ENCODE data around the gene ABHD17C. TPM values are rescaled to one million over a fixed set of nuclear protein-coding genes. Genes with fewer than 3 reads are reported as not detected.

ABHD17C gene
- total RNA-seq, 1 experiment from 2014 or later, result 11.9 TPM

- H3K36me3 Mint-ChIP-seq (ENCODE audit: insufficient read depth, unreplicated experiment), result no peaks in the 10 kb centered on the region
- no peak overlapping the region for H3K27ac Mint-ChIP-seq (ENCODE audit: low read depth, unreplicated experiment)
- H3K4me1 Mint-ChIP-seq (ENCODE audit: insufficient read depth, unreplicated experiment), result peaks cover 9% of the 10 kb centered on the region
- no TSS peak for BruUV-seq (replicated peaks)
- TF ChIP-seq, protein P1, sequence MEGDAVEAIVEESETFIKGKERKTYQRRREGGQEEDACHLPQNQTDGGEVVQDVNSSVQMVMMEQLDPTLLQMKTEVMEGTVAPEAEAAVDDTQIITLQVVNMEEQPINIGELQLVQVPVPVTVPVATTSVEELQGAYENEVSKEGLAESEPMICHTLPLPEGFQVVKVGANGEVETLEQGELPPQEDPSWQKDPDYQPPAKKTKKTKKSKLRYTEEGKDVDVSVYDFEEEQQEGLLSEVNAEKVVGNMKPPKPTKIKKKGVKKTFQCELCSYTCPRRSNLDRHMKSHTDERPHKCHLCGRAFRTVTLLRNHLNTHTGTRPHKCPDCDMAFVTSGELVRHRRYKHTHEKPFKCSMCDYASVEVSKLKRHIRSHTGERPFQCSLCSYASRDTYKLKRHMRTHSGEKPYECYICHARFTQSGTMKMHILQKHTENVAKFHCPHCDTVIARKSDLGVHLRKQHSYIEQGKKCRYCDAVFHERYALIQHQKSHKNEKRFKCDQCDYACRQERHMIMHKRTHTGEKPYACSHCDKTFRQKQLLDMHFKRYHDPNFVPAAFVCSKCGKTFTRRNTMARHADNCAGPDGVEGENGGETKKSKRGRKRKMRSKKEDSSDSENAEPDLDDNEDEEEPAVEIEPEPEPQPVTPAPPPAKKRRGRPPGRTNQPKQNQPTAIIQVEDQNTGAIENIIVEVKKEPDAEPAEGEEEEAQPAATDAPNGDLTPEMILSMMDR (IDR thresholded peaks at IDR 0.05; ENCODE audit: unreplicated experiment), result no peak
- H3K4me3 Mint-ChIP-seq (ENCODE audit: unreplicated experiment), result no peak overlapping the region
- no peaks in the 10 kb centered on the region for H3K9me3 Mint-ChIP-seq (ENCODE audit: unreplicated experiment)
- DNase-seq (ENCODE audit: unreplicated experiment), result no peak
- ChIA-PET POLR2A (interaction anchor here (0.8 kb wide), 1 partner anchor 11 kb away, joined by 3 read pairs; no protein-coding TSS in a partner anchor), CTCF (interaction anchor here (0.6 to 2.7 kb wide), 6 partner anchors 16 to 483 kb away, joined by 3 to 21 read pairs (median 4); no protein-coding TSS in a partner anchor)
- H3K27me3 Mint-ChIP-seq (ENCODE audit: insufficient read depth, unreplicated experiment), result no peaks in the 10 kb centered on the region
- intact Hi-C loops (cut with micrococcal nuclease), result loop anchor here (10.0 kb wide), 1 partner anchor 62 kb away; no protein-coding TSS in a partner anchor
These were observed 88.2 kb downstream of the ABHD17C start for GRCh38 chr15:80783260-80783659.

GRCh38 chr15:80785335-80785734 lies 90.2 kb downstream of the ABHD17C start:
- no peak overlapping the region for H3K4me3 Mint-ChIP-seq (ENCODE audit: unreplicated experiment)
- intact Hi-C loops (cut with micrococcal nuclease), result loop anchor here (10.0 kb wide), 1 partner anchor 59 kb away; no protein-coding TSS in a partner anchor
- H3K27me3 Mint-ChIP-seq (ENCODE audit: insufficient read depth, unreplicated experiment), result no peaks in the 10 kb centered on the region
- BruUV-seq (replicated peaks), result no TSS peak
- ChIA-PET CTCF (interaction anchor here (0.5 to 1.9 kb wide), 6 partner anchors 183 to 330 kb away, joined by 3 to 9 read pairs (median 4); no protein-coding TSS in a partner anchor), POLR2A (no interaction called here)
- H3K36me3 Mint-ChIP-seq (ENCODE audit: insufficient read depth, unreplicated experiment), result no peaks in the 10 kb centered on the region
- no peaks in the 10 kb centered on the region for H3K9me3 Mint-ChIP-seq (ENCODE audit: unreplicated experiment)
- TF ChIP-seq, protein P1 (IDR thresholded peaks at IDR 0.05; ENCODE audit: unreplicated experiment), result no peak
- H3K4me1 Mint-ChIP-seq (ENCODE audit: insufficient read depth, unreplicated experiment), result no peaks in the 10 kb centered on the region
- no peak overlapping the region for H3K27ac Mint-ChIP-seq (ENCODE audit: low read depth, unreplicated experiment)
- DNase-seq (ENCODE audit: unreplicated experiment), result no peak

GRCh38 chr15:80785811-80786354 lies 90.8 kb downstream of the ABHD17C start:
- POLR2A ChIA-PET, result interaction anchor here (0.6 to 0.7 kb wide), 2 partner anchors 86 to 193 kb away, joined by 3 read pairs; no protein-coding TSS in a partner anchor
- CTCF ChIA-PET, result interaction anchor here (0.5 to 1.9 kb wide), 9 partner anchors 10 to 918 kb away, joined by 3 to 9 read pairs (median 3); no protein-coding TSS in a partner anchor
- Mint-ChIP-seq H3K4me1 (ENCODE audit: insufficient read depth, unreplicated experiment) (peaks cover 3% of the 10 kb centered on the region), H3K4me3 (ENCODE audit: unreplicated experiment) (no peak overlapping the region), H3K9me3 (ENCODE audit: unreplicated experiment) (no peaks in the 10 kb centered on the region), H3K36me3 (ENCODE audit: insufficient read depth, unreplicated experiment) (no peaks in the 10 kb centered on the region), H3K27me3 (ENCODE audit: insufficient read depth, unreplicated experiment) (no peaks in the 10 kb centered on the region), H3K27ac (ENCODE audit: low read depth, unreplicated experiment) (no peak overlapping the region)
- TF ChIP-seq, protein P1 (IDR thresholded peaks at IDR 0.05; ENCODE audit: unreplicated experiment), result no peak
- intact Hi-C loops (cut with micrococcal nuclease), result loop anchor here (10.0 kb wide), 1 partner anchor 59 kb away; no protein-coding TSS in a partner anchor
- no peak for DNase-seq (ENCODE audit: unreplicated experiment)
- BruUV-seq (replicated peaks), result no TSS peak

DNA sequence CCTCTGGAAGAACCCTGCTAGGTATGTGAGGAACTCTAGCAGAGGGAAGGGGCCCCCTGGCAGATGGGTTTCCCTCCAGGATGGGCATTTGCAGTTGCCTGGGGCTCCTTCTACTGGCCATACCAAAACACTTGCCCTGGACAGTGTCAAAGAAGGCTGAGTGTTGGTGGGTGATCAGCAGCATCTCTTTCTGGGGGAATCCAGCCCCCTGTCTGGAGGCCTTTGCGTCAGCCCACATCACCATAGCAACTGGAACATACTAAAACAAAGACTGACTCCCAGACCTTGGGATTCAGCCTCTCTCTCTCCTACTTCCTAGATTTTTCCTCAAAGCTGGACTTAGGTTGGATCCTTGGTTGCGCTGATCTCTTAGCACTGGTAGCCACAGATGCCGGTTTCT lies 92.2 kb downstream of the ABHD17C start:
- Mint-ChIP-seq H3K9me3 (ENCODE audit: unreplicated experiment) (no peaks in the 10 kb centered on the region), H3K27me3 (ENCODE audit: insufficient read depth, unreplicated experiment) (no peaks in the 10 kb centered on the region), H3K4me3 (ENCODE audit: unreplicated experiment) (no peak overlapping the region), H3K36me3 (ENCODE audit: insufficient read depth, unreplicated experiment) (no peaks in the 10 kb centered on the region), H3K4me1 (ENCODE audit: insufficient read depth, unreplicated experiment) (peaks cover 6% of the 10 kb centered on the region), H3K27ac (ENCODE audit: low read depth, unreplicated experiment) (no peak overlapping the region)
- ChIA-PET CTCF (interaction anchor here (0.6 to 1.4 kb wide), 4 partner anchors 11 to 374 kb away, joined by 3 to 4 read pairs (median 3); no protein-coding TSS in a partner anchor), POLR2A (no interaction called here)
- intact Hi-C loops (cut with micrococcal nuclease), result loop anchor here (10.0 kb wide), 1 partner anchor 57 kb away; no protein-coding TSS in a partner anchor
- TF ChIP-seq, protein P1 (IDR thresholded peaks at IDR 0.05; ENCODE audit: unreplicated experiment), result no peak
- BruUV-seq (replicated peaks), result no TSS peak
- DNase-seq (ENCODE audit: unreplicated experiment), result no peak

All from MCF 10A (cell line).